ENCODE results near the gene GGACT.
A peak's percentile ranks its signal among the peaks of the same experiment; 100 is the strongest.
"Not testable (repeated sequence)": the region's sequence is repeated elsewhere in the genome, so short reads cannot be mapped to it uniquely, and the experiment has no call there.

The GGACT gene

GRCh38 chr13:100600915-100601314 lies 12.3 kb upstream of the GGACT start:
- DNase-seq: no peak

- DNase-seq: no peak
These were observed 11.9 kb upstream of the GGACT start for GRCh38 chr13:100600461-100600860.

- no peak for DNase-seq
These were observed 8.7 kb upstream of the GGACT start for GRCh38 chr13:100597253-100597652.

GRCh38 chr13:100596516-100596915 lies 7.9 kb upstream of the GGACT start:
- no peak for DNase-seq

DNA sequence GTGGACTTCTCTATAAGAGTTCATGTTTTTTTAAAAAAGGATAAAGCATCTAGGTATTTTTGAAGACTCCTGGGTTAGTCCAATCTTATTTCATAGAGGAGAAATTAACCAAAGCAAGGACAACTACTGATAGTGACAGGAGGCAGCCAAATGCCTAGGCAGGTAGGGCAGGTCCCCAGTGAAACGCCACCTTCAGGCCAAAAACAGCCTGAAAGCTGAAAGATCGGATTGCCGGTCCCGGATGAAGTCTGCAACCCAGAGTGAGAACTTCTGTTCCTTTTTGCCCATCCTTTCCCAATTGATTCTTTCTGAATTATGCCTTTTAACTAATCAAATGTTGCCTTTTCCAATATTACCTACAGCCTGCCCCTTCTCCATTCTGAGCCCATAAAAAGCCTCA lies 6.1 kb upstream of the GGACT start:
- DNase-seq: no peak

DNA sequence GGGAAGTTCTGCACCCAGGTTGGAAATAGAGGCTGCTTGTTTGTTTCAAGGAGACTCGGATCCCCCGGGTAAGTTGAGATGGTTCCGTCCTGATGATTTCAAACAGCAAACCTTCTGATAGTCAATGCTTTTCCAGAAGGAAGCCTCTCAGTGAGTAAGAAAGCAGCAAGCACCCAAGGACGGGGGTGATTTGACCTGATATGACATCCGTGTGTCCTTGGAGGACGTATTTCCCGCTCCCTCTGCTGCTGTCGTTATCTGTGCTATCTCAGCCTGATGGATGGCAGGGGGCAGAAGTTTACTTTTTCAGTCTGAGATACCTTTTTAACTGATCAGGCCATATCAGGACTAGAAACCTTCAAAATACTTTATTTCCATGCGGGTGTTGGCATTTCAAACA lies 5.7 kb upstream of the GGACT start:
- DNase-seq: no peak

GRCh38 chr13:100589178-100589725 lies 663 bp upstream of the GGACT start:
- DNase-seq: peak; percentile 73

GRCh38 chr13:100584896-100585295 lies 3.7 kb downstream of the GGACT start:
- no peak for DNase-seq

DNA sequence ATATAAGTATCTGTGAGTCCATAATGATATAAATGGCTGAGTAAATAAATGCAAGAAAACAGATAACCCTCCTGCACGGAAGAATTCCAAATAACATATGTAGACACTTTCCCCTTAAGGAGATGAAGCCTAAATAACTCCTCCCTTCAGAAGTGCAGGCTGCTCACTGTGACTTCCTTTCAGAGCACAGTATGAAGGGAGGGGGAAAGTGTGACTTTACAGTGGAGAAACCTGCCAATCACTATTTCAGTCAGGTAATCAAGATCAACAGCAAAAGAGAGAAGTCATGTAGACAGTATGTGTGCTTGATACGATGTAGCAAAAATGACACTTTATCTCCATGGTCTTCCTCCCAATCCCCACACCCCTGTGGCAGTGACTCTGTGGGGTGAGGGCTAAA lies 7.1 kb downstream of the GGACT start:
- DNase-seq: no peak

DNA sequence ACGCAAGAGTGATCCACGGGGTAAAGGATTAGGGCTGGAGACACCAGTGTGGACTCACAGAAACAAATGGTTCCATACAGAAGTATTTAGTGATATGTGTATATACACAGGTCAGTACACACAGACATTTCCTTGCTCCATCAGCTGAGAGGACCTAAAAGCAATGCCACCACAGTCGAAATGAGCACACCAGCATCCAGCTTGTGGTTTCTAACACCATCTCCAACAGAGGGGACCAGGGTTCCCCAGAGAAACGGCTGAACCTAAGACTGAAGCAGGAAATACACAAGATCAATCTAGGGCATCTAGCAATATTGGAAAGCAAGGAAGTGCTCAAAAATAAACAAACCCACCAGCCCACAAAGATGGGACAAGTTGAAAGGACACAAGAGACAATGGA lies 7.6 kb downstream of the GGACT start:
- no peak for DNase-seq

DNA sequence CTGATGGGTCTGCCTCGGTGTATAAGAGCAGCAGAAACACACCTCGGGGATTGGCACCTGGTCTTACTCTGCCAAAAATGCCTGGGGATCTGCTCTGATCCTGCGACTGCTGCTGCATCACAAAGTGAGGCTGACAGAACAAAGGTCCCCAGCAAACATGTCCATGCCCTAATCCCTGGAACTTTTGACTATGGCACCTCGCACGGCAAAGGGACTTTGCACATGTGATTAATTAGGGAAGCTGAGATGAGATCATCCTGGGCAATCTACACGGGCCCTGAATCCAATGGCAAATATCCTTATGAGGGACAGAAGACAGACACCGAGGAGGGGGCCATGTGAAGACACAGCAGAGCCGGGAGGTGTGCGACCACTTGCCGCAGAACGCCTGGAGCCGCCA lies 8.5 kb downstream of the GGACT start:
- DNase-seq: no peak

DNA sequence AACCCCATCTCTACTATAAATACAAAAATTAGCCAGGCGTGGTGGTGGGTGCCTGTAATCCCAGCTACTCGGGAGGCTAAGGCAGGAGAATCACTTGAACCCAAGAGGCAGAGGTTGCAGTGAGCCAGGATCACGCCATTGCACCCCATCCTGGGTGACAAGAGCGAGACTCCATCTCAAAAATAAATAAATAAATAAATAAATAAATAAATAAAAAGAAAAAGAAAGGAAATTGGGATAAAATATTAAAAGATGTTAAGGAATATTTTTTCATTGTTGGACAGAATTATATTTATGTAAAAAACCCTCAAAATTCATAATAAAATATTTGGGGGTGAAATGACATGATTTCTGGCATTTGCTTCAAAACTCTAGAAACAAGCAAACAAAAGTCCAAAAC lies 11.3 kb downstream of the GGACT start:
- DNase-seq: not testable (repeated sequence)

- peak; percentile 6 for DNase-seq
These were observed 15.5 kb downstream of the GGACT start for GRCh38 chr13:100573121-100573520.

DNA sequence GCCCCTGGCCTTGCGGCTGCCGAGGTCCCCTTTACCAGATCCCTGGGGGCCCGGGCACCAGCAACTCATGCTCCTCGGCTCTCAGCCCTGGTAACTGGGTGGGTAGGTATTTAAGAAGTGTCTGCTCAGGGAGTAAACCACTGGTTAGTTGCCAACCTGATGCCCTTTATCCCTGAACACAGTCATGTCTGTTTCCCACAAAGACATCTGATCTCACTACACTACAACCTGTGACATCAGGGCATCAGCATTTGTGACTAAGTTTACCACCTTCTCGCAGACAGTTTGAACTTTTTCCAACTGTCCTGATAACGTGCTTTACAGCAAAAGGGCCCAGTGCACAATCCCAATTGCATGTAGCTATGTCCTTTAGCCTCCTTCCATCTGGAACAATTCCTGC lies 22.0 kb downstream of the GGACT start:
- DNase-seq: no peak

- no peak for DNase-seq
These were observed 23.3 kb downstream of the GGACT start for GRCh38 chr13:100565286-100565685.

- no peak for DNase-seq
These were observed 24.0 kb downstream of the GGACT start for GRCh38 chr13:100564444-100565223.

- DNase-seq: no peak
These were observed 24.8 kb downstream of the GGACT start for GRCh38 chr13:100563779-100564178.

GRCh38 chr13:100561599-100562204 lies 26.9 kb downstream of the GGACT start:
- DNase-seq: no peak

DNA sequence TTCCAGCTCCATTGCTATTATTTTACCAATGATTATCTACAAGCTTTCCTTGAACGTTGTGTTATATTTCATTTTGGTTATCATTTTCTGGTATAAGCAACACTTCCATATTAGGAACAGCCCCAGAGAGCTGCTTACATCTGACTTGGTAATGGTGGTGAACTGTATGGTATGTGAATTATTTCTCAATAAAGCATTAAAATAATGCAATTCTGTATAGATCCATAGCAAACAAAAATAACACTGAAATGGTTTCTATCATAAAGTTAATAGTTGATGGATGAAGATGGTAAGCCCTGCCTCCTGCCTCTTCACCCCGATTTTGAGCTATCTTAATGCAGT lies 27.5 kb downstream of the GGACT start:
- DNase-seq: no peak

- no peak for DNase-seq
These were observed 28.0 kb downstream of the GGACT start for GRCh38 chr13:100560498-100561157.

- no peak for DNase-seq
These were observed 28.7 kb downstream of the GGACT start for GRCh38 chr13:100559886-100560285.

DNA sequence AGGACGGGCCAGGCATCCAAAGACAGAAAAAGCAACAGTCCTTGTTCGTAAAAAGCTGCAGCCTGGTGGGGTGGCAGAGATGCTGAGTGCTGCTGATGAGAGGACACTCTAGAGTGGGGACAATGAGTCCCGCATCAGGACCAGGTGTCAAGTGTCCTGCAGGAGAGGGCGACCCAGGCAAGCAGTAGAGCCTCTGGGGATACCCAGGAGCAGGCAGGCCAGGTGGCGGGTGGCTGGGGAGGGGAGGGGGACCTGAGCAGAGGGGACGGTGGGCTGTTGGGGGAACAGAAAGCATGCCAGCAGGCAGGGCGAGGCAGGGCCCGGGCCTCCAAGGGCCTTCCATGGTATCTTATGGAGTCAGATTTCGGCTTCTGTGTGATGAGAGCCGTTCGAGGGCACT lies 35.8 kb downstream of the GGACT start:
- DNase-seq: no peak

DNA sequence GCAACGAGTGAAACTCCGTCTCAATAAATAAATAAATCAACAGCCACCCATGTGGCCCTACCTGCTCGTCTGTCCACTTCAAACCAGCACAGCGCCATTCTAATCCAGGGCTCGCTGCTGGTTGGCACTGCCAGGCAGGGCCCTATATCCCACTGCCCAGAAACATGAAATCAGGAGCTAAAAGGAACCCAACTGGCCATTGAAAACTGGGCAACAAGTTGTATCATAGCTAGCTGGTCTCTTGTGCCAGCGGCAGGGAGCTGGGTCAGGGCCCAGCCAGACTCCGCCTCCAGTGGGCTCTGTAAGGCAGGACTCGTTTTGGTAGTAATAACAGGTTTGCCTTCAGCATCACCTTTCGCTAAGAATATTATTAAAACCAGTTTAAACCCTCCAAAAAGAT lies 39.3 kb downstream of the GGACT start:
- DNase-seq: no peak

DNA sequence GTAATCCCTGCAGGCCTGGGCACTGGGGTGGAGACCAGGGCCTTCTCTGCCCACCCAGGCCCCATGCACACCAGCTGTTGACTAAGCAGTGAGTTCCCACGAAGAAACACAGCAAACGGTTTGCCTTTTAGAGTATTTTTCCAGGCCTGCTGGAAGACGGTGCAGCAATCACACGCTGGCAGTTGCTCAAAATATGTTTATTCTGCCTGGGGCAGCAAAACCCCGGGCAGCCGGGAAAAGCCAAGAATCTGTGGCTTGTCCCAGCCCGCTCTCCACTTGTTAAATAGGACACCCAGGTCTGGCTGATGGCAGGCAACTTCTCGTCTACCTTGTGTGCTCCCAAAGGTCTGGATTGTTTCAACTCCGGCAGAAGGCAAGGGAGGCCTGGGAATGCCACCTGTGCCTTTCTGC lies 40.8 kb downstream of the GGACT start:
- no peak for DNase-seq
